VCaP (cell line): ENCODE results near the gene HEXD.
"Not testable (repeated sequence)": the region's sequence is repeated elsewhere in the genome, so short reads cannot be mapped to it uniquely, and the experiment has no call there.

Experiments
- H3K27ac ChIP-seq: fragments of 450-650 bp; 2 replicates; pipeline ENCODE4 v1.5.1; 2017
- TF ChIP-seq, protein P1 (sequence below): fragments of 450-650 bp; conservative IDR thresholded peaks from 2 replicates; pipeline ENCODE4 v1.5.1; 2017; ENCODE audit warnings: mild to moderate bottlenecking, moderate library complexity

Gene HEXD

DNA sequence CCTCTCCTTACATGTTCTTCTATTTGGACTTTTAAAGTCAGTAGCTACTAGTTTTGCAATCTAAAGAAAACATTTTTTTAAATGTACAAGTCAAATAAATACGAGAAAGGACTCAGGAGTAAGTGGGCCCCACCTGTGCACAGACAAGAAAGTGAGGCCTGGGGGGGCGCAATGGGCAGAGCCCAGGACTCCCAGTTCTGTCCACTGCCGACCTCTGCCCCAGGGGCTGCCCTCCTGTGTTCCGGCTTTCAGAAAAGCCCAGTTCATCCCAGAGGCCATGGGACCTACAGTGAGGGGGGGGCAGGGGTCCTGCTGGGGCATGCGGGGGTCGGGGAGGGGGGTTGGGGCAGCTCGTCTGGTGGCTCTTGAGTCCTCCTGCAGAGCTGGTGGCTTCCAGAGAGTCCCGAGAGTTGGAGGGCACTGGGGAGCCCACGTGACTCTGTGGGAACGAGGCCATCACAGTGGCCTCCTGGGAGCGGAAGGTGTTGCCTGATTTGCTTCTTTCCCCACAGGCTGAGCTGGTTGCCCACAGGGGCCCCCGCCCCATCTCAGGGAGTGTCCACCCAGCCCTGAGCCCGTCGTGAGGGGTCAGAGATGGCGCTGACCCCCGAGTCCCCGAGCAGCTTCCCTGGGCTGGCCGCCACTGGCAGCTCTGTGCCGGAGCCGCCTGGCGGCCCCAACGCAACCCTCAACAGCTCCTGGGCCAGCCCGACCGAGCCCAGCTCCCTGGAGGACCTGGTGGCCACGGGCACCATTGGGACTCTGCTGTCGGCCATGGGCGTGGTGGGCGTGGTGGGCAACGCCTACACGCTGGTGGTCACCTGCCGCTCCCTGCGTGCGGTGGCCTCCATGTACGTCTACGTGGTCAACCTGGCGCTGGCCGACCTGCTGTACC, 44.2 kb upstream of the HEXD start:
- no peak overlapping the region for H3K27ac ChIP-seq
- TF ChIP-seq, protein P1, sequence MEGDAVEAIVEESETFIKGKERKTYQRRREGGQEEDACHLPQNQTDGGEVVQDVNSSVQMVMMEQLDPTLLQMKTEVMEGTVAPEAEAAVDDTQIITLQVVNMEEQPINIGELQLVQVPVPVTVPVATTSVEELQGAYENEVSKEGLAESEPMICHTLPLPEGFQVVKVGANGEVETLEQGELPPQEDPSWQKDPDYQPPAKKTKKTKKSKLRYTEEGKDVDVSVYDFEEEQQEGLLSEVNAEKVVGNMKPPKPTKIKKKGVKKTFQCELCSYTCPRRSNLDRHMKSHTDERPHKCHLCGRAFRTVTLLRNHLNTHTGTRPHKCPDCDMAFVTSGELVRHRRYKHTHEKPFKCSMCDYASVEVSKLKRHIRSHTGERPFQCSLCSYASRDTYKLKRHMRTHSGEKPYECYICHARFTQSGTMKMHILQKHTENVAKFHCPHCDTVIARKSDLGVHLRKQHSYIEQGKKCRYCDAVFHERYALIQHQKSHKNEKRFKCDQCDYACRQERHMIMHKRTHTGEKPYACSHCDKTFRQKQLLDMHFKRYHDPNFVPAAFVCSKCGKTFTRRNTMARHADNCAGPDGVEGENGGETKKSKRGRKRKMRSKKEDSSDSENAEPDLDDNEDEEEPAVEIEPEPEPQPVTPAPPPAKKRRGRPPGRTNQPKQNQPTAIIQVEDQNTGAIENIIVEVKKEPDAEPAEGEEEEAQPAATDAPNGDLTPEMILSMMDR = no peak

- H3K27ac ChIP-seq = no peak overlapping the region
- TF ChIP-seq, protein P1 = no peak
These were observed 43.4 kb upstream of the HEXD start for GRCh38 chr17:82374626-82375331.

DNA sequence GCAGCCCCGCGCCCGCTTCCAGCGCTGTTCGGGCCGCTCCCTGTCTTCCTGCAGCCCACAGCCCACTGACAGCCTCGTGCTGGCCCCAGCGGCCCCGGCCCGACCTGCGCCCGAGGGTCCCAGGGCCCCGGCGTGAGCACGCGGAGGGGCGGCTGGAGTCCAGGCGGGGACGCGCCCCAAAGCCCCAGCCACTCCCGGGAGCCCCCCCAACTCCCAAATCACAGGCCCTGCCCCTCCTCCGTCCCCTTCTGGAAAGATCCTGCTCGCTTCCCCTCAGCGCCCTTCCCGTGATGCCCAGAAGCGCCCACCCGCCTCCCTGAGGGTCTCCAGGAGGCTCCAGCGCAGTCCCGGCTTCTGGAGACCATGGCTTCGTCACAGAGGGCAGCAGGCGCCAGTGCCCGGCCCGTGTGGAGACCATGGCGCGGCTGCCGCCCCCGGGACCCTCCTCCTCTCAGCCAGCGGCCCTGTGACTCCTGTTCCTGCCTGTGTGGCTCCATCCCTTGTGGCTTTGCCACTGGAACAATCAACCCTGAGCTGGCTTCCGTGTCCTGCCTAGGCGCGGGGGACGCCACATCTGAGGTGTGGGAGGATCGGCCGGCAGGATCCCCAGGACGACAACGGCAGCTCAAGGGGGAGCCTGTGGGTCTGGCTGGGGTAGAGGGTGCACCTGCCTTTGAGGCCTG, 42.6 kb upstream of the HEXD start:
- H3K27ac ChIP-seq = no peak overlapping the region
- TF ChIP-seq, protein P1 = no peak

GRCh38 chr17:82376042-82376730, 42.0 kb upstream of the HEXD start:
- TF ChIP-seq, protein P1 = no peak
- no peak overlapping the region for H3K27ac ChIP-seq

- H3K27ac ChIP-seq = not testable (repeated sequence)
These were observed 40.9 kb upstream of the HEXD start for GRCh38 chr17:82377294-82377693.

- no peak overlapping the region for H3K27ac ChIP-seq
- TF ChIP-seq, protein P1 = no peak
These were observed 40.0 kb upstream of the HEXD start for GRCh38 chr17:82377924-82378740.

DNA sequence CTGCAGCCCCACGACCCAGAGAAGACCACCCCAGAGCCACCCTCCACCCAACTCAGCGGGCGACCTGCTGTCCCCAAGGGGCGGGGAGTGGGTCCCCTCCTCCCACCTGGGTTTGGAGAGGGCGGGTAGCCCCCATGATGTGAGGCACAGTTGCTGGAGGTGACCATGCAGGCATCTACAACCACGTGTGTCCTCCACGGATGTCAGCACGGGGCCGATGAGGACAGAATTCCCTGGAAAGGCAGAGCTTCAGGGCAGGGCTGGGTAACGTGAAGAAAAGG, 39.5 kb upstream of the HEXD start:
- TF ChIP-seq, protein P1 = no peak
- no peak overlapping the region for H3K27ac ChIP-seq
